HepG2 (cell line): ENCODE results near the gene SPAG7. TPM values are rescaled to one million over a fixed set of nuclear protein-coding genes. Genes with fewer than 3 reads are reported as not detected.

Source experiments
- CAMTA2 ChIP-seq: sonication (generic); formaldehyde crosslinking; IDR thresholded peaks from 2 replicates; pipeline ENCODE4 v1.4.0; 2020; ENCODE audit warnings: mild to moderate bottlenecking, missing genetic modification reagents, borderline replicate concordance
- CREB1 ChIP-seq, 2 experiments: fragments of 450-650 bp in 1 of 2; IDR thresholded peaks; 2 replicates each; pipeline ENCODE4 v1.6.1; 2016 to 2017; ENCODE audit warnings: control low read depth in 1 of 2, mild to moderate bottlenecking in 1 of 2, missing compliant biosample characterization in 1 of 2, missing genetic modification characterization in 1 of 2
- DMAP1 ChIP-seq: IDR thresholded peaks from 2 replicates; pipeline ENCODE4 v1.6.1; 2016
- GFI1 ChIP-seq: sonication (generic); formaldehyde crosslinking; IDR thresholded peaks from 2 replicates; pipeline ENCODE4 v1.5.0; 2020; ENCODE audit warnings: missing genetic modification reagents, mild to moderate bottlenecking, borderline replicate concordance
- KAT2B ChIP-seq: fragments of 150-350 bp; IDR thresholded peaks from 2 replicates; pipeline ENCODE4 v1.6.1; 2014; ENCODE audit warnings: low read depth, low read length, borderline replicate concordance
- KDM4B ChIP-seq: sonication (generic); formaldehyde crosslinking; IDR thresholded peaks from 2 replicates; pipeline ENCODE4 v1.4.0; 2020; ENCODE audit warnings: missing genetic modification reagents
- MAFG ChIP-seq: sonication (generic); formaldehyde crosslinking; IDR thresholded peaks from 2 replicates; pipeline ENCODE4 v1.5.1; 2020; ENCODE audit warnings: mild to moderate bottlenecking, missing genetic modification reagents
- MTF2 ChIP-seq: sonication (generic); formaldehyde crosslinking; IDR thresholded peaks from 2 replicates; pipeline ENCODE4 v1.5.0; 2020; ENCODE audit warnings: missing genetic modification reagents, borderline replicate concordance
- MXD4 ChIP-seq: IDR thresholded peaks from 2 replicates; pipeline ENCODE4 v1.6.1; 2016; ENCODE audit warnings: mild to moderate bottlenecking, missing biosample characterization, missing genetic modification reagents
- MXI1 ChIP-seq: IDR thresholded peaks from 3 replicates; pipeline ENCODE4 v1.6.1; 2012; ENCODE audit warnings: low read depth, low read length, inconsistent platforms, borderline replicate concordance
- NFE2L2 ChIP-seq: fragments of 150-350 bp; IDR thresholded peaks from 2 replicates; pipeline ENCODE4 v1.6.1; 2014; ENCODE audit warnings: low read length
- RCOR2 ChIP-seq: IDR thresholded peaks from 2 replicates; pipeline ENCODE4 v1.6.1; 2016; ENCODE audit warnings: missing biosample characterization, missing genetic modification reagents
- RORA ChIP-seq: sonication (generic); formaldehyde crosslinking; IDR thresholded peaks from 2 replicates; pipeline ENCODE4 v1.5.0; 2020; ENCODE audit warnings: mild to moderate bottlenecking, missing genetic modification reagents, moderate library complexity
- SMARCC2 ChIP-seq: fragments of 450-650 bp; IDR thresholded peaks from 2 replicates; pipeline ENCODE4 v1.6.1; 2017; ENCODE audit warnings: antibody characterized with exemption, mild to moderate bottlenecking
- YEATS4 ChIP-seq: sonication (generic); formaldehyde crosslinking; IDR thresholded peaks from 2 replicates; pipeline ENCODE4 v1.4.0; 2020; ENCODE audit warnings: missing genetic modification reagents, borderline replicate concordance
- ZFP90 ChIP-seq: sonication (generic); formaldehyde crosslinking; IDR thresholded peaks from 2 replicates; pipeline ENCODE4 v1.8.0; 2022; ENCODE audit warnings: missing genetic modification reagents, mild to moderate bottlenecking, inconsistent platforms, borderline replicate concordance
- ZNF256 ChIP-seq: sonication (generic); formaldehyde crosslinking; conservative IDR thresholded peaks from 2 replicates; pipeline ENCODE4 v1.4.0; 2020; ENCODE audit warnings: missing genetic modification reagents
- ZNF343 ChIP-seq: sonication (generic); formaldehyde crosslinking; IDR thresholded peaks from 2 replicates; pipeline ENCODE4 v1.4.0; 2020; ENCODE audit warnings: mild to moderate bottlenecking, missing genetic modification reagents
- ZNF484 ChIP-seq: sonication (generic); formaldehyde crosslinking; IDR thresholded peaks from 2 replicates; pipeline ENCODE4 v1.5.1; 2020; ENCODE audit warnings: mild to moderate bottlenecking, low read depth, missing genetic modification reagents, borderline replicate concordance
- ZNF530 ChIP-seq: sonication (generic); formaldehyde crosslinking; IDR thresholded peaks from 2 replicates; pipeline ENCODE4 v1.5.0; 2020; ENCODE audit warnings: low read depth, mild to moderate bottlenecking, missing genetic modification reagents
- ZNF674 ChIP-seq: sonication (generic); formaldehyde crosslinking; IDR thresholded peaks from 2 replicates; pipeline ENCODE4 v1.5.0; 2020; ENCODE audit warnings: low read depth, mild to moderate bottlenecking, missing genetic modification reagents
- ZNF724P ChIP-seq: sonication (generic); formaldehyde crosslinking; IDR thresholded peaks from 2 replicates; pipeline ENCODE4 v1.8.0; 2022; ENCODE audit warnings: missing genetic modification reagents, borderline replicate concordance
- ZNF777 ChIP-seq: sonication (generic); formaldehyde crosslinking; IDR thresholded peaks from 2 replicates; pipeline ENCODE4 v1.4.0; 2020; ENCODE audit warnings: missing genetic modification reagents
- polyA plus RNA-seq, 8 experiments: library from polyadenylated mRNA; depleted of rRNA in 3 of 8; stranded (reverse) in 7 of 8; unstranded in 1 of 8; fragments of >200 nt; fragmentation: Illumina TruSeq in 4 of 8; extraction: Trizol in 4 of 8; gene quantifications; 2 replicates each; pipeline versions ENCODE4 v1.2.1 to v1.2.3, GENCODE V29; 2011 to 2016; ENCODE audit warnings: low read depth in 4 of 8, missing spikeins in 1 of 8, mixed read lengths in 1 of 8; ENCODE audit not compliant: insufficient read depth in 1 of 8
- total RNA-seq, 5 experiments: library from RNA; depleted of rRNA; stranded (reverse); fragments of >200 nt; fragmentation: Illumina TruSeq; extraction: Trizol; gene quantifications; 2 replicates each; pipeline ENCODE4 v1.2.3, GENCODE V29; 2016; ENCODE audit warnings: low read depth in 1 of 5
- TF ChIP-seq, protein P1 (sequence below): sonication (generic); formaldehyde crosslinking; IDR thresholded peaks from 2 replicates; pipeline ENCODE4 v1.9.0; 2021; ENCODE audit warnings: missing genetic modification reagents, borderline replicate concordance
- TF ChIP-seq, protein P2 (sequence below): sonication (generic); formaldehyde crosslinking; IDR thresholded peaks from 2 replicates; pipeline ENCODE4 v1.5.1; 2020; ENCODE audit warnings: missing genetic modification reagents, mild to moderate bottlenecking, borderline replicate concordance
- TF ChIP-seq, protein P3 (sequence below): sonication (generic); formaldehyde crosslinking; conservative IDR thresholded peaks from 2 replicates; pipeline ENCODE4 v1.8.0; 2022; ENCODE audit warnings: low read depth, missing genetic modification reagents

Gene SPAG7
- total and polyA plus RNA-seq, 2 of the 13 experiments (the other 11 are each of a cell fraction or from before 2014, with no cell fraction given): 51.0 to 59.0 TPM

DNA sequence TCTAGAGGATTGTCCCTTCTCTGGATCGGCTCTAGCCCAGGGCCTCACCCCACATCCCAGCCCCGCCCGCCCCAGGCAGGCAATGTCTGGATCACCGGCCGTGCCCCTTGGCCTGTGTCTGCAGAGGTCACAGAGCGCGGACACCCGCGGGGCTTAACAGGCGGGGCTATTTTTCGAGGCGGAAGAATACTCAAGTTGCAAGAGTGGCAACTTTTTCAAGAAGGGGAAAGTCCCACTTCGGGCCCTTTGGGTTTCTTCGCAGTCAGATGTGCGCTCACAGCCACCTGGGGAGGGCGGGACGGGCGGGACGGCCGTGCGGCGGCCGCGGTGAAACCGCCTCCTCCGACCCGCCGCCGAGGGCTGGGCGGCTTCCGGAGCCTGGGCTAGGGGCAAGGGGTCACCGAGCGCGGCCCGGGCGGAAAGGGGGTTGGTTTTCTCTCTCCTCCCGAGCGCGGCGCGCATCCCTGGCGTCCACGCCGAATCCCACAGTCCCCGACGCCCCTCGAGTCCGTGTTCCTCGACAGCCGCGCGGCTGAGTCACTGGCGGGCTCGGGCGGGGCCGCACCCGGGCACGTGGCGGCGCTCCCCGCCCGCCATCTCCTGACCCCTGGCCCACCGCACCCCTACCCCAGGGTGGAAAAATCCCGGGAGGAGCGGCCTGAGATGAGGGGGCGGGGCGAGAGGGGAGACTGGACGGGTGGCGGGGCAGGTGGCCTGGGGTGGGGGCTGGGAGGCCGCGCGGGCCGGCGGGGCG is 18.1 kb downstream of the SPAG7 start (continued):
- TF ChIP-seq, protein P1, sequence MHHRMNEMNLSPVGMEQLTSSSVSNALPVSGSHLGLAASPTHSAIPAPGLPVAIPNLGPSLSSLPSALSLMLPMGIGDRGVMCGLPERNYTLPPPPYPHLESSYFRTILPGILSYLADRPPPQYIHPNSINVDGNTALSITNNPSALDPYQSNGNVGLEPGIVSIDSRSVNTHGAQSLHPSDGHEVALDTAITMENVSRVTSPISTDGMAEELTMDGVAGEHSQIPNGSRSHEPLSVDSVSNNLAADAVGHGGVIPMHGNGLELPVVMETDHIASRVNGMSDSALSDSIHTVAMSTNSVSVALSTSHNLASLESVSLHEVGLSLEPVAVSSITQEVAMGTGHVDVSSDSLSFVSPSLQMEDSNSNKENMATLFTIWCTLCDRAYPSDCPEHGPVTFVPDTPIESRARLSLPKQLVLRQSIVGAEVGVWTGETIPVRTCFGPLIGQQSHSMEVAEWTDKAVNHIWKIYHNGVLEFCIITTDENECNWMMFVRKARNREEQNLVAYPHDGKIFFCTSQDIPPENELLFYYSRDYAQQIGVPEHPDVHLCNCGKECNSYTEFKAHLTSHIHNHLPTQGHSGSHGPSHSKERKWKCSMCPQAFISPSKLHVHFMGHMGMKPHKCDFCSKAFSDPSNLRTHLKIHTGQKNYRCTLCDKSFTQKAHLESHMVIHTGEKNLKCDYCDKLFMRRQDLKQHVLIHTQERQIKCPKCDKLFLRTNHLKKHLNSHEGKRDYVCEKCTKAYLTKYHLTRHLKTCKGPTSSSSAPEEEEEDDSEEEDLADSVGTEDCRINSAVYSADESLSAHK (CRISPR knock-in tag): no peak
- peak; percentile 74; the same call in 1 of the 2 replicates for TF ChIP-seq DMAP1 (CRISPR knock-in tag)
- no peak; the same call in 1 of the 2 replicates for TF ChIP-seq ZFP90
- no peak for TF ChIP-seq KDM4B (CRISPR knock-in tag)
- no peak for TF ChIP-seq ZNF724P (CRISPR knock-in tag)
- TF ChIP-seq RCOR2 (CRISPR knock-in tag): no peak; the same call in 1 of the 2 replicates
- TF ChIP-seq RORA (CRISPR knock-in tag): no peak
- TF ChIP-seq ZNF674: no peak
- TF ChIP-seq, protein P2, sequence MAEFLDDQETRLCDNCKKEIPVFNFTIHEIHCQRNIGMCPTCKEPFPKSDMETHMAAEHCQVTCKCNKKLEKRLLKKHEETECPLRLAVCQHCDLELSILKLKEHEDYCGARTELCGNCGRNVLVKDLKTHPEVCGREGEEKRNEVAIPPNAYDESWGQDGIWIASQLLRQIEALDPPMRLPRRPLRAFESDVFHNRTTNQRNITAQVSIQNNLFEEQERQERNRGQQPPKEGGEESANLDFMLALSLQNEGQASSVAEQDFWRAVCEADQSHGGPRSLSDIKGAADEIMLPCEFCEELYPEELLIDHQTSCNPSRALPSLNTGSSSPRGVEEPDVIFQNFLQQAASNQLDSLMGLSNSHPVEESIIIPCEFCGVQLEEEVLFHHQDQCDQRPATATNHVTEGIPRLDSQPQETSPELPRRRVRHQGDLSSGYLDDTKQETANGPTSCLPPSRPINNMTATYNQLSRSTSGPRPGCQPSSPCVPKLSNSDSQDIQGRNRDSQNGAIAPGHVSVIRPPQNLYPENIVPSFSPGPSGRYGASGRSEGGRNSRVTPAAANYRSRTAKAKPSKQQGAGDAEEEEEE (CRISPR knock-in tag): no peak
- peak; percentile 90 for TF ChIP-seq YEATS4 (CRISPR knock-in tag)
- TF ChIP-seq, protein P3, sequence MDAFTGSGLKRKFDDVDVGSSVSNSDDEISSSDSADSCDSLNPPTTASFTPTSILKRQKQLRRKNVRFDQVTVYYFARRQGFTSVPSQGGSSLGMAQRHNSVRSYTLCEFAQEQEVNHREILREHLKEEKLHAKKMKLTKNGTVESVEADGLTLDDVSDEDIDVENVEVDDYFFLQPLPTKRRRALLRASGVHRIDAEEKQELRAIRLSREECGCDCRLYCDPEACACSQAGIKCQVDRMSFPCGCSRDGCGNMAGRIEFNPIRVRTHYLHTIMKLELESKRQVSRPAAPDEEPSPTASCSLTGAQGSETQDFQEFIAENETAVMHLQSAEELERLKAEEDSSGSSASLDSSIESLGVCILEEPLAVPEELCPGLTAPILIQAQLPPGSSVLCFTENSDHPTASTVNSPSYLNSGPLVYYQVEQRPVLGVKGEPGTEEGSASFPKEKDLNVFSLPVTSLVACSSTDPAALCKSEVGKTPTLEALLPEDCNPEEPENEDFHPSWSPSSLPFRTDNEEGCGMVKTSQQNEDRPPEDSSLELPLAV (CRISPR knock-in tag): no peak
- TF ChIP-seq ZNF530 (CRISPR knock-in tag): 0 out of 2 replicates have a peak, but pooled peaks have one; percentile 31
- no peak for TF ChIP-seq MTF2 (CRISPR knock-in tag)
- TF ChIP-seq ZNF777 (CRISPR knock-in tag): peak; percentile 96
- TF ChIP-seq CREB1 (IDR thresholded peaks at IDR 0.05): no peak
- TF ChIP-seq CREB1 (CRISPR knock-in tag; IDR thresholded peaks at IDR 0.05): no peak
- TF ChIP-seq MXI1: peak; percentile 67; the same call in 1 of the 3 replicates
- TF ChIP-seq ZNF484 (CRISPR knock-in tag): no peak
- no peak for TF ChIP-seq NFE2L2
- no peak for TF ChIP-seq GFI1 (CRISPR knock-in tag)
- TF ChIP-seq CAMTA2 (CRISPR knock-in tag): no peak
- peak; percentile 72; the same call in 1 of the 2 replicates for TF ChIP-seq ZNF343 (CRISPR knock-in tag)
- no peak for TF ChIP-seq ZNF256 (CRISPR knock-in tag)
- TF ChIP-seq SMARCC2: no peak
- TF ChIP-seq KAT2B: no peak
- no peak for TF ChIP-seq MAFG (CRISPR knock-in tag)
- peak; percentile 26; the same call in 1 of the 2 replicates for TF ChIP-seq MXD4 (CRISPR knock-in tag)
